Measurements from ENCODE around the gene MSH5.
A peak's percentile ranks its signal among the peaks of the same experiment; 100 is the strongest.

Gene MSH5

DNA sequence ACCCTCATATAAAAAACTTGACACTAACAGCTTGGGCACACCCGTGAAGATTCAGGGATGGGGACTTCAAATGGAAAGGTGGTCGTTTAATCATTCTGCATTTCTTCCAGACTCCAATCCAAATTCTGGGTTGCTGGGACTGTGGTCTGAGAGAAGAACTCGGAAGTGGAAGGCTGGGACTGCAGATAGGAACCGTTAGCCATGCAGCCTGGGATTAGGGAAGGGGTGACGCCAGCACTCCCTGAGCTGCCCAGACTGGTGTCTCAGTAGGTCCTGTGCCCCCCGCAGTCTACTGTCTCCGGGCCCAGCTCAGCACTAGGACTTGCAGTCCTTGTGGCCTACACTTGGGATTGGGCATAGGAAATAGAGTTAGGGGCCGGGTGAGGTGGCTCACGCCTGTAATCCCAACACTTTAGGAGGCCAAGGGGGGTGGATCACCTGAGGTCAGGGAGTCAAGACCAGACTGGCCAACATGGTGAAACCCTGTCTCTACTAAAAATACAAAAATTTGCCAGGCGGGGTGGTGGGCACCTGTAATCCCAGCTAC is 3.0 kb upstream of the MSH5 start:
- FAIRE-seq: no peak
- TF ChIP-seq, protein P1, sequence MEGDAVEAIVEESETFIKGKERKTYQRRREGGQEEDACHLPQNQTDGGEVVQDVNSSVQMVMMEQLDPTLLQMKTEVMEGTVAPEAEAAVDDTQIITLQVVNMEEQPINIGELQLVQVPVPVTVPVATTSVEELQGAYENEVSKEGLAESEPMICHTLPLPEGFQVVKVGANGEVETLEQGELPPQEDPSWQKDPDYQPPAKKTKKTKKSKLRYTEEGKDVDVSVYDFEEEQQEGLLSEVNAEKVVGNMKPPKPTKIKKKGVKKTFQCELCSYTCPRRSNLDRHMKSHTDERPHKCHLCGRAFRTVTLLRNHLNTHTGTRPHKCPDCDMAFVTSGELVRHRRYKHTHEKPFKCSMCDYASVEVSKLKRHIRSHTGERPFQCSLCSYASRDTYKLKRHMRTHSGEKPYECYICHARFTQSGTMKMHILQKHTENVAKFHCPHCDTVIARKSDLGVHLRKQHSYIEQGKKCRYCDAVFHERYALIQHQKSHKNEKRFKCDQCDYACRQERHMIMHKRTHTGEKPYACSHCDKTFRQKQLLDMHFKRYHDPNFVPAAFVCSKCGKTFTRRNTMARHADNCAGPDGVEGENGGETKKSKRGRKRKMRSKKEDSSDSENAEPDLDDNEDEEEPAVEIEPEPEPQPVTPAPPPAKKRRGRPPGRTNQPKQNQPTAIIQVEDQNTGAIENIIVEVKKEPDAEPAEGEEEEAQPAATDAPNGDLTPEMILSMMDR (IDR thresholded peaks at IDR 0.05; ENCODE audit: insufficient read depth, missing control alignments): no peak
- no peak for DNase-seq (ENCODE audit: insufficient read length, low spot score)

DNA sequence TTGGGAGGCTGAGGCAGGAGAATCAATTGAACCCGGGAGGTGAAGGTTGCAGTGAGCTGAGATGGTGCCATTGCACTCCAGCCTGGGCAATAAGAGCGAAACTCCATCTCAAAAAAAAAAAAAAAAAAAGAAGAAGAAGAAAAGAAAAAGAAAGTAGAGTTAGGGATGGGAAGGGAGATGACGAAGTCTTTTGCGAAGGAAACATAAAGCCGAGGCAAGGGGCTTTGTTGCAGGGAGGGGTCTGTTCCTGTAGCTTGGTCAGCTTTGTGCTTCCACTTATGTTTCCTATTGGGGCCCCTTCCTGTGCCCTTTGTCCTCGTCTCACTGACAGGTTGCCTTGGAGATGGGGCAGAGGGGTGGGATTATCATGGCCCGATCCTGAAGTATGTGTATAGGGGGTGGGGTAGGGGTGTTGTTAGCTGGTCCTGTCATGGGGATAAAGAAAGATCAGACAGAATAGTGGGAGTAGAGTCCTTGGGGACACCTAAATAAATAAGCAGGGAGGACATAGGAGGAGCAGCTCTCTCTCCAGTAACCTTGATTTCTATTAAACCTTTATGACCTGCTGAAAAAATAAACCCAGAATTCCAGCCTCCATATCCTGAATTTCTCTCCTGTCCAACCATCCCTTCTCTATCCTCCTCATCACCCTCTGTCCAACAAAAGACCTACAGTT is 2.4 kb upstream of the MSH5 start:
- FAIRE-seq (no peak), DNase-seq (ENCODE audit: insufficient read length, low spot score) (no peak)
- TF ChIP-seq, protein P1 (IDR thresholded peaks at IDR 0.05; ENCODE audit: insufficient read depth, missing control alignments): no peak

DNA sequence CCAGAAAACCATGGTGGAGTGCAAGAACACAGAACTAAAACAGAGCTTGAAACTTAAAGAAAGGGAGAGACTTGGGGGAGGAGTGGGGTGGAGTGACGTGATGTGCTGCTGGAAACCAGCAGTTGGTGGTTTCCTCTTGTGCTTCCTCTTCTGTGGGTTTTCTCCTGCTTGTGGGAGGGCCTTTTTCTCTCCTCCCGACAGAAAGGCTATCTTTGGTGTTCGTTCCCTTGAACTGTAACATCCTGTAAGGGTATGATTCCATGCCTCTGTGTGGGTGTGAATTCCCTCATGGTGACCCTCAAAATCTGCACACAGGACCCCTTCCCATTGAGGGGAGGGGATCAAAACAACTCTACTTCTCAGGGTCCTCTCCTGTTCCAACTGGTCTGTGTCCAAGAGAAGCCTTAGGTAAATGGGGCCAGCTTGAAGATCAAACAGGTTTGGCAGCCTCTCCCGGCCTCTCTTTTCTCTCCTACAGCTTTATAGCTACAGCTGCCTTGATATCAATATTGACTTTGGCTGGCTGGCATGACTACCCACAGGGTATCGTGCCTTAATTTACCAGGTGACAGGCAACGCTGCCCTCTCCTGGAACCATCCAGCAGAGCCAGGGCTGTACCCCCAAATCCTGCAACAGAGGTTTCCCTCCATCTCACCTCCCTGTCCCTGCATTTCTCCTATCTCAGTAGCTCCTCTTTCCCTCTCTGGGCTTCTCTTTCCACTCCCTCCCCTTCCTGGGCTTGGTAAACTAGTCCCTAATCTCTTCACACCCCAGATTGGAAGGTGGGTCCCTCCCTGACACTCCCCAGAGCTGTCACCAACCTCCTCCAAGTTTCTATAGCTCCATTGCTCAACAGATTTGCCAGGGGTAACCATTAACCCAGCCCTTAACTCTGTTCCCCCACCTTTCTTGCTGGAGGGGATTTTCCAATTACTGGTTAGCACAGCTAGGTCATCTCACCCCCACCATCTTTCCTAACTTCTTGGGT is 1.5 kb upstream of the MSH5 start:
- FAIRE-seq (no peak), DNase-seq (ENCODE audit: insufficient read length, low spot score) (no peak)
- TF ChIP-seq, protein P1 (IDR thresholded peaks at IDR 0.05; ENCODE audit: insufficient read depth, missing control alignments): peak; percentile 21

DNA sequence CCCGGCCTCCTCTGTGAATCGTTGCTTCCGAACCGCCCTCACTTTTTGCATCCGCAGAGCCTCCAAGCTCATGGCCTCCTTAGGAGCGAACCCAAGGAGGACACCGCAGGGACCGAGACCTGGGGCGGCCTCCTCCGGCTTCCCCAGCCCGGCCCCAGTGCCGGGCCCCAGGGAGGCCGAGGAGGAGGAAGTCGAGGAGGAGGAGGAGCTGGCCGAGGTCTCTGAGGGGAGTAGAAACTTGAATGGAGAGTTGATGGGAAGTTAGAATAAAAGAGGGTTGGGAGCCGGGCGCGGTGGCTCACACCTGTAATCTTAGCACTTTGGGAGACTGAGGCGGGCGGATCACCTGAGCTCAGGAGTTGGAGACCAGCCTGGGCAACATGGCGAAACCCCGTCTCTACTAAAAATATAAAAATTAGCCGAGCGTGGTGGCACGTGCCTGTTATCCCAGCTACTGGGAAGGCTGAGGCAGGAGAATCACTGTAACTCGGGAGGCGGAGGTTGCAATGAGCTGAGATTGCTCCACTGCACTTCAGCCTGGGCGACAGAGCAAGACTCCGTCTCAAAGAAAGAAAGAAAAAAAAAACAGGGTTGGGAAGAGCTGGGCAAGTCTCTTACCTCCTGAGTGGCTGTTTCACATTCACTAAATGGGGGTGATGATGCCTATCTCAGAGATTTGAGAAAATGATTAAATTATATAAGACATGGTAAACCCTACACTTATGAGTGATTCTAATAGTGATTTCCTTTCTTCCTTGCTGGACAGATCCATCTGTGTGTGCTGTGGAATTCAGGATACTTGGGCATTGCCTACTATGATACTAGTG is 805 bp downstream of the MSH5 start:
- FAIRE-seq: no peak
- TF ChIP-seq, protein P1 (IDR thresholded peaks at IDR 0.05; ENCODE audit: insufficient read depth, missing control alignments): no peak
- DNase-seq (ENCODE audit: insufficient read length, low spot score): no peak

DNA sequence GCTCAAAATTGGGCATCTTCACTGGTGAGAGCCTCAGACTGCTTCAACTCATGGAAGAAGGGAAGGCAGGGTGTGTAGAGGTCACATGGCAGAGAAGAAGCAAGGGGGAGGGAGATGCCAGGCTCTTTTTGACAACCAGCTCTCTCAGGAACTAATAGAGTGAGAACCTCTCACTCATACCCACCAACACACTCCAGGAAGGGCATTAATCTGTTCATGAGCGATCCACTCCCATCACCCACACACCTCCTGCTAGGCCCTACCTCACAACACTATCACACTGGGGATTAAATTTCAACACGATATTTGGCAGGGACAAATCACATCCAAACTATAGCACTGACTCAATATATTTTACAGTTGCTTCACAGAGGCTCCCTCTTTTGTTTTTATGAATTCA is 2.0 kb downstream of the MSH5 start:
- DNase-seq (ENCODE audit: insufficient read length, low spot score): no peak
- no peak for FAIRE-seq
- TF ChIP-seq, protein P1 (IDR thresholded peaks at IDR 0.05; ENCODE audit: insufficient read depth, missing control alignments): no peak

DNA sequence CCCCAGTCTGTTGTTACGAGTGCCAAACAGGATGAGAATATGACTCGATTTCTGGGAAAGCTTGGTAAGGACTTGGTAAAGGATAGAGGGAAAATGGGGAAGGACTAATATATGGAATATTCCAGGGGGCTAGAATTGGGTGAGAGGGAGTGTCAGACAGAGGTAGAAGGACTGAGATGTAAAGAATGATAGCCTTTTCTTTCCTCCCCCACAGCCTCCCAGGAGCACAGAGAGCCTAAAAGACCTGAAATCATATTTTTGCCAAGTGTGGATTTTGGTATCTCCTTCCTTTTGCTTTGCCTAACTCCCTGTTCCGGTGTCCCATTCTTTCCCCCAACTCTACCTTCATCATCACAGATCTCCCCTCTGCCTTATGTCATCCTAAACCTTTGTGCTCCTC is 3.1 kb downstream of the MSH5 start:
- DNase-seq (ENCODE audit: insufficient read length, low spot score) (no peak), FAIRE-seq (no peak)
- TF ChIP-seq, protein P1 (IDR thresholded peaks at IDR 0.05; ENCODE audit: insufficient read depth, missing control alignments): no peak
